ENCODE data around the gene ADGRD1.

Gene ADGRD1

GRCh38 chr12:131091413-131091975 is 137.8 kb downstream of the ADGRD1 start:
- TF ChIP-seq, protein P1, sequence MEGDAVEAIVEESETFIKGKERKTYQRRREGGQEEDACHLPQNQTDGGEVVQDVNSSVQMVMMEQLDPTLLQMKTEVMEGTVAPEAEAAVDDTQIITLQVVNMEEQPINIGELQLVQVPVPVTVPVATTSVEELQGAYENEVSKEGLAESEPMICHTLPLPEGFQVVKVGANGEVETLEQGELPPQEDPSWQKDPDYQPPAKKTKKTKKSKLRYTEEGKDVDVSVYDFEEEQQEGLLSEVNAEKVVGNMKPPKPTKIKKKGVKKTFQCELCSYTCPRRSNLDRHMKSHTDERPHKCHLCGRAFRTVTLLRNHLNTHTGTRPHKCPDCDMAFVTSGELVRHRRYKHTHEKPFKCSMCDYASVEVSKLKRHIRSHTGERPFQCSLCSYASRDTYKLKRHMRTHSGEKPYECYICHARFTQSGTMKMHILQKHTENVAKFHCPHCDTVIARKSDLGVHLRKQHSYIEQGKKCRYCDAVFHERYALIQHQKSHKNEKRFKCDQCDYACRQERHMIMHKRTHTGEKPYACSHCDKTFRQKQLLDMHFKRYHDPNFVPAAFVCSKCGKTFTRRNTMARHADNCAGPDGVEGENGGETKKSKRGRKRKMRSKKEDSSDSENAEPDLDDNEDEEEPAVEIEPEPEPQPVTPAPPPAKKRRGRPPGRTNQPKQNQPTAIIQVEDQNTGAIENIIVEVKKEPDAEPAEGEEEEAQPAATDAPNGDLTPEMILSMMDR (IDR thresholded peaks at IDR 0.05; ENCODE audit: extremely low read depth, insufficient read depth, missing control alignments), result no peak
- in situ Hi-C loops (cut with MboI; ENCODE audit: low pct_unique_long_range_greater_than_20kb, low sequenced_read_pairs, unreplicated experiment), result no loop called here
- DNase-seq (ENCODE audit: low spot score), result peak; percentile 78

GRCh38 chr12:131091976-131092691 is 138.4 kb downstream of the ADGRD1 start:
- TF ChIP-seq, protein P1 (IDR thresholded peaks at IDR 0.05; ENCODE audit: extremely low read depth, insufficient read depth, missing control alignments), result no peak
- no peak for DNase-seq (ENCODE audit: low spot score)
- in situ Hi-C loops (cut with MboI; ENCODE audit: low pct_unique_long_range_greater_than_20kb, low sequenced_read_pairs, unreplicated experiment), result no loop called here

- TF ChIP-seq, protein P1 (IDR thresholded peaks at IDR 0.05; ENCODE audit: extremely low read depth, insufficient read depth, missing control alignments), result peak; percentile 39
- in situ Hi-C loops (cut with MboI; ENCODE audit: low pct_unique_long_range_greater_than_20kb, low sequenced_read_pairs, unreplicated experiment), result no loop called here
- peak; percentile 85 for DNase-seq (ENCODE audit: low spot score)
These were observed 139.3 kb downstream of the ADGRD1 start for GRCh38 chr12:131092901-131093603.

- TF ChIP-seq, protein P1 (IDR thresholded peaks at IDR 0.05; ENCODE audit: extremely low read depth, insufficient read depth, missing control alignments), result no peak
- no peak for DNase-seq (ENCODE audit: low spot score)
- in situ Hi-C loops (cut with MboI; ENCODE audit: low pct_unique_long_range_greater_than_20kb, low sequenced_read_pairs, unreplicated experiment), result no loop called here
These were observed 139.9 kb downstream of the ADGRD1 start for GRCh38 chr12:131093604-131093955.

- no peak for DNase-seq (ENCODE audit: low spot score)
- TF ChIP-seq, protein P1 (IDR thresholded peaks at IDR 0.05; ENCODE audit: extremely low read depth, insufficient read depth, missing control alignments), result no peak
- in situ Hi-C loops (cut with MboI; ENCODE audit: low pct_unique_long_range_greater_than_20kb, low sequenced_read_pairs, unreplicated experiment), result no loop called here
These were observed 140.5 kb downstream of the ADGRD1 start for GRCh38 chr12:131093971-131094830.

Data from GM13977 (cell line).